Neural cell (in vitro differentiated cells): ENCODE data around the gene ZNF618. TPM values are rescaled to one million over a fixed set of nuclear protein-coding genes. Genes with fewer than 3 reads are reported as not detected.

ENCODE experiments used
- H2AFZ ChIP-seq: fragments of 200-600, 300-800 bp; sonication (generic), shearing (Covaris generic); 2 replicates; pipeline ENCODE4 v1.6.0; 2014; ENCODE audit warnings: low read depth, mild to moderate bottlenecking, antibody characterized with exemption, low read length, moderate library complexity
- H3F3A ChIP-seq: fragments of 200-600 bp; shearing (Covaris generic); 2 replicates; pipeline ENCODE4 v1.6.1; 2016; ENCODE audit warnings: mild to moderate bottlenecking, moderate library complexity, mixed read lengths, antibody characterized with exemption, low read length; ENCODE audit not compliant: insufficient read depth, poor library complexity, severe bottlenecking
- H3K27ac ChIP-seq: fragments of 200-600, 300-800 bp; sonication (generic), shearing (Covaris generic); 2 replicates; pipeline ENCODE4 v1.5.1; 2014; ENCODE audit warnings: mild to moderate bottlenecking, low read length, moderate library complexity
- H3K27me3 ChIP-seq: fragments of 300-800, 200-600 bp; sonication (generic), shearing (Covaris generic); 2 replicates; pipeline ENCODE4 v1.6.0; 2014; ENCODE audit warnings: mild to moderate bottlenecking, low read depth, low read length, moderate library complexity; ENCODE audit not compliant: insufficient read depth
- H3K36me3 ChIP-seq: fragments of 300-800, 200-600 bp; sonication (generic), shearing (Covaris generic); 2 replicates; pipeline ENCODE4 v1.5.1; 2014; ENCODE audit warnings: mild to moderate bottlenecking, antibody characterized with exemption, low read length, moderate library complexity; ENCODE audit not compliant: insufficient read depth
- H3K4me2 ChIP-seq: fragments of 300-800, 200-600 bp; sonication (generic), shearing (Covaris generic); 2 replicates; pipeline ENCODE4 v1.6.0; 2014; ENCODE audit warnings: mild to moderate bottlenecking, low read length
- H3K4me3 ChIP-seq: fragments of 300-800, 200-600 bp; sonication (generic), shearing (Covaris generic); 2 replicates; pipeline ENCODE4 v1.5.1; 2014; ENCODE audit warnings: mild to moderate bottlenecking, low read length, moderate library complexity
- H3K79me2 ChIP-seq: fragments of 200-600 bp; shearing (Covaris generic); replicated peaks from 2 replicates; pipeline ENCODE4 v1.6.0; 2014; ENCODE audit warnings: mild to moderate bottlenecking, low read length, moderate library complexity; ENCODE audit not compliant: insufficient read depth
- H3K9ac ChIP-seq: fragments of 300-800, 200-600 bp; sonication (generic), shearing (Covaris generic); 2 replicates; pipeline ENCODE4 v1.6.1; 2016; ENCODE audit warnings: mild to moderate bottlenecking, low read length, mixed read lengths
- H3K9me2 ChIP-seq: fragments of 200-600 bp; shearing (Covaris generic); 2 replicates; pipeline ENCODE4 v1.6.1; 2016; ENCODE audit warnings: mild to moderate bottlenecking, low read length, mixed read lengths; ENCODE audit not compliant: insufficient read depth
- H3K9me3 ChIP-seq: fragments of 200-600, 300-800 bp; sonication (generic), shearing (Covaris generic); 2 replicates; pipeline ENCODE4 v1.6.1; 2016; ENCODE audit warnings: mild to moderate bottlenecking, mixed run types, low read length, moderate library complexity, mixed read lengths
- H4K20me1 ChIP-seq: fragments of 200-600 bp; shearing (Covaris generic); 2 replicates; pipeline ENCODE4 v1.6.1; 2016; ENCODE audit warnings: mild to moderate bottlenecking, mixed run types; ENCODE audit not compliant: insufficient read depth
- EP300 ChIP-seq: fragments of 450-650 bp; conservative IDR thresholded peaks from 2 replicates; pipeline ENCODE4 v1.6.1; 2014; ENCODE audit warnings: antibody characterized with exemption, mild to moderate bottlenecking, moderate library complexity; ENCODE audit not compliant: poor library complexity, severe bottlenecking
- EZH2 ChIP-seq: fragments of 200-600, 300-800 bp; shearing (Covaris generic), sonication (generic); IDR thresholded peaks from 2 replicates; pipeline ENCODE4 v1.6.1; 2014; ENCODE audit warnings: antibody characterized with exemption, low read length, borderline replicate concordance, mild to moderate bottlenecking; ENCODE audit not compliant: insufficient read depth, poor library complexity, severe bottlenecking
- MXI1 ChIP-seq: fragments of 450-650 bp; conservative IDR thresholded peaks from 2 replicates; pipeline ENCODE4 v1.6.1; 2014; ENCODE audit warnings: antibody characterized with exemption, mild to moderate bottlenecking; ENCODE audit not compliant: poor library complexity, severe bottlenecking
- POLR2AphosphoS5 ChIP-seq: IDR thresholded peaks from 2 replicates; pipeline ENCODE4 v1.6.1; 2012
- RAD21 ChIP-seq: fragments of 450-650 bp; conservative IDR thresholded peaks from 2 replicates; pipeline ENCODE4 v1.6.1; 2014; ENCODE audit warnings: antibody characterized with exemption, mild to moderate bottlenecking, moderate library complexity
- SMC3 ChIP-seq: fragments of 450-650 bp; conservative IDR thresholded peaks from 2 replicates; pipeline ENCODE4 v1.6.1; 2014; ENCODE audit warnings: antibody characterized with exemption, mild to moderate bottlenecking, moderate library complexity; ENCODE audit not compliant: poor library complexity
- TAF1 ChIP-seq: IDR thresholded peaks from 2 replicates; pipeline ENCODE4 v1.6.1; 2012; ENCODE audit warnings: low read depth
- polyA plus RNA-seq: library from polyadenylated mRNA; depleted of rRNA; stranded (reverse); fragments of >200 nt; gene quantifications from 2 replicates; pipeline ENCODE4 v1.2.3, GENCODE V29; 2014
- TF ChIP-seq, protein P1 (sequence below): fragments of 450-650 bp; IDR thresholded peaks from 2 replicates; pipeline ENCODE4 v1.5.1; 2014; ENCODE audit warnings: antibody characterized with exemption, mild to moderate bottlenecking, moderate library complexity; ENCODE audit not compliant: poor library complexity, severe bottlenecking
- TF ChIP-seq, protein P2 (sequence below): IDR thresholded peaks from 2 replicates; pipeline ENCODE4 v1.6.1; 2012; ENCODE audit warnings: borderline replicate concordance

The ZNF618 gene
- polyA plus RNA-seq, 1 donor from 2014 or later, result 7.1 TPM

DNA sequence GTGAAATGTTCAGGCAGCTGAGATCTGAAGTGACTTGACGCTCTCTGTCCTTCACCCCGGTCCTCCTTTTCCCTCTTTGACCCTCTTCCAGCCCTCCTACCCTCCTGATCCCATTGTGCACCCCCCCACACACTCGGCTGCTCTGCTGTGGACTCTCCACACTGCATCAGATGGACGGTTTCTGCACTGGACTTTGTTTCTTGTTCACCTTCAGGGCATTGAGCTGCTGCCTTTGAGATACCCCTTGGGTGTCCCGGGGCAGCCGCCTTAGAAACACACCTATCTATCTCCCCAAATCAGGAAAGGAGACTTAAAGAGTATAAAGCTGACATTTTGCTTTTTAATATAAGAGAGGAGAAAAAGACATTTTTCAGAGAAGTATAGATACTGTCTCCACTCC, 174.5 kb downstream of the ZNF618 start:
- TF ChIP-seq, protein P1, sequence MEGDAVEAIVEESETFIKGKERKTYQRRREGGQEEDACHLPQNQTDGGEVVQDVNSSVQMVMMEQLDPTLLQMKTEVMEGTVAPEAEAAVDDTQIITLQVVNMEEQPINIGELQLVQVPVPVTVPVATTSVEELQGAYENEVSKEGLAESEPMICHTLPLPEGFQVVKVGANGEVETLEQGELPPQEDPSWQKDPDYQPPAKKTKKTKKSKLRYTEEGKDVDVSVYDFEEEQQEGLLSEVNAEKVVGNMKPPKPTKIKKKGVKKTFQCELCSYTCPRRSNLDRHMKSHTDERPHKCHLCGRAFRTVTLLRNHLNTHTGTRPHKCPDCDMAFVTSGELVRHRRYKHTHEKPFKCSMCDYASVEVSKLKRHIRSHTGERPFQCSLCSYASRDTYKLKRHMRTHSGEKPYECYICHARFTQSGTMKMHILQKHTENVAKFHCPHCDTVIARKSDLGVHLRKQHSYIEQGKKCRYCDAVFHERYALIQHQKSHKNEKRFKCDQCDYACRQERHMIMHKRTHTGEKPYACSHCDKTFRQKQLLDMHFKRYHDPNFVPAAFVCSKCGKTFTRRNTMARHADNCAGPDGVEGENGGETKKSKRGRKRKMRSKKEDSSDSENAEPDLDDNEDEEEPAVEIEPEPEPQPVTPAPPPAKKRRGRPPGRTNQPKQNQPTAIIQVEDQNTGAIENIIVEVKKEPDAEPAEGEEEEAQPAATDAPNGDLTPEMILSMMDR, result no peak
- no peak for TF ChIP-seq TAF1
- H3K4me2 ChIP-seq, result no peak overlapping the region
- no peak overlapping the region for H3K27ac ChIP-seq
- H3K27me3 ChIP-seq, result no peaks in the 10 kb centered on the region
- H2AFZ ChIP-seq, result no peak overlapping the region
- no peaks in the 10 kb centered on the region for H3K79me2 ChIP-seq
- H3K9me2 ChIP-seq, result no peaks in the 10 kb centered on the region
- H3F3A ChIP-seq, result no peaks in the 10 kb centered on the region
- H4K20me1 ChIP-seq, result no peaks in the 10 kb centered on the region
- no peak overlapping the region for H3K9ac ChIP-seq
- no peaks in the 10 kb centered on the region for H3K9me3 ChIP-seq
- peaks cover 16% of the 10 kb centered on the region for H3K36me3 ChIP-seq
- H3K4me3 ChIP-seq, result no peak overlapping the region

DNA sequence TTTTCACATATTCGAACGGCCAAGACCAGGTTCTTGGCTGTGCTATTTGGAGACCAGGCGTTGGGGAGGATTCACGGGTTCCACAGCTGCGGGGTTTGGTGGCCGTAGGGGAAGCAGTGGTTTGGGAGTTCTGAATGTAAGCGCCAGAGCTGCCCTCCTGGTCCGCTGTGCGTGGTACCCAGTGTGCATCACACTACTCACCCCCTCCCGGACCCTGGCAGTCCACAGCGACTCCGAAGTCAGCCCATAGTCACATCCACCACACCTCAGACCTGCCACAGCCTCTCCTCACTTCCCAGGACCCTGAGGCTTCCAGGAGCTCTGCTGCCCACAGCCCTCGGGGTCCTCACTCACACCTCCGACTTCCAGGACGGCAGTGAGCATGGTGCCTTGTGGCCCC, 175.2 kb downstream of the ZNF618 start:
- Histone ChIP-seq H3F3A (no peaks in the 10 kb centered on the region), H3K79me2 (no peaks in the 10 kb centered on the region), H4K20me1 (no peaks in the 10 kb centered on the region), H2AFZ (no peak overlapping the region), H3K27ac (no peak overlapping the region), H3K36me3 (peaks cover 16% of the 10 kb centered on the region), H3K4me2 (no peak overlapping the region), H3K9me3 (no peaks in the 10 kb centered on the region), H3K9me2 (no peaks in the 10 kb centered on the region), H3K4me3 (no peak overlapping the region), H3K9ac (no peak overlapping the region), H3K27me3 (no peaks in the 10 kb centered on the region)
- TF ChIP-seq SMC3, result no peak
- TF ChIP-seq EP300, result no peak
- TF ChIP-seq EZH2, result no peak
- TF ChIP-seq RAD21, result no peak
- TF ChIP-seq, protein P2, sequence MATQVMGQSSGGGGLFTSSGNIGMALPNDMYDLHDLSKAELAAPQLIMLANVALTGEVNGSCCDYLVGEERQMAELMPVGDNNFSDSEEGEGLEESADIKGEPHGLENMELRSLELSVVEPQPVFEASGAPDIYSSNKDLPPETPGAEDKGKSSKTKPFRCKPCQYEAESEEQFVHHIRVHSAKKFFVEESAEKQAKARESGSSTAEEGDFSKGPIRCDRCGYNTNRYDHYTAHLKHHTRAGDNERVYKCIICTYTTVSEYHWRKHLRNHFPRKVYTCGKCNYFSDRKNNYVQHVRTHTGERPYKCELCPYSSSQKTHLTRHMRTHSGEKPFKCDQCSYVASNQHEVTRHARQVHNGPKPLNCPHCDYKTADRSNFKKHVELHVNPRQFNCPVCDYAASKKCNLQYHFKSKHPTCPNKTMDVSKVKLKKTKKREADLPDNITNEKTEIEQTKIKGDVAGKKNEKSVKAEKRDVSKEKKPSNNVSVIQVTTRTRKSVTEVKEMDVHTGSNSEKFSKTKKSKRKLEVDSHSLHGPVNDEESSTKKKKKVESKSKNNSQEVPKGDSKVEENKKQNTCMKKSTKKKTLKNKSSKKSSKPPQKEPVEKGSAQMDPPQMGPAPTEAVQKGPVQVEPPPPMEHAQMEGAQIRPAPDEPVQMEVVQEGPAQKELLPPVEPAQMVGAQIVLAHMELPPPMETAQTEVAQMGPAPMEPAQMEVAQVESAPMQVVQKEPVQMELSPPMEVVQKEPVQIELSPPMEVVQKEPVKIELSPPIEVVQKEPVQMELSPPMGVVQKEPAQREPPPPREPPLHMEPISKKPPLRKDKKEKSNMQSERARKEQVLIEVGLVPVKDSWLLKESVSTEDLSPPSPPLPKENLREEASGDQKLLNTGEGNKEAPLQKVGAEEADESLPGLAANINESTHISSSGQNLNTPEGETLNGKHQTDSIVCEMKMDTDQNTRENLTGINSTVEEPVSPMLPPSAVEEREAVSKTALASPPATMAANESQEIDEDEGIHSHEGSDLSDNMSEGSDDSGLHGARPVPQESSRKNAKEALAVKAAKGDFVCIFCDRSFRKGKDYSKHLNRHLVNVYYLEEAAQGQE, result no peak
- no peak for TF ChIP-seq TAF1
- no peak for TF ChIP-seq POLR2AphosphoS5
- TF ChIP-seq MXI1, result no peak
- TF ChIP-seq, protein P1, result no peak
